HG02588 (cell line): ENCODE data around the gene ZNF555.
"Not testable (repeated sequence)": the region's sequence is repeated elsewhere in the genome, so short reads cannot be mapped to it uniquely, and the experiment has no call there.

ENCODE experiments used
- ATAC-seq: cut with Tn5 transposase; IDR thresholded peaks from one replicate; pipeline ENCODE4 v1.9.1; 2021; ENCODE audit warnings: mild to moderate bottlenecking, moderate library complexity; ENCODE audit not compliant: unreplicated experiment

The ZNF555 gene

GRCh38 chr19:2866495-2867024, 25.3 kb downstream of the ZNF555 start:
- no peak for ATAC-seq

GRCh38 chr19:2867025-2867991, 26.0 kb downstream of the ZNF555 start, which contains the start of gene ZNF556:
ZNF556 (plus strand) TSS chr19:2867335; CDS start chr19:2867422, 87 bp downstream.
- ATAC-seq, result no peak

GRCh38 chr19:2869618-2870017, 28.3 kb downstream of the ZNF555 start:
- no peak for ATAC-seq

GRCh38 chr19:2872175-2872574, 30.9 kb downstream of the ZNF555 start:
- ATAC-seq, result not testable (repeated sequence)

GRCh38 chr19:2877398-2878331, 36.4 kb downstream of the ZNF555 start:
- no peak for ATAC-seq

GRCh38 chr19:2883686-2884439, 42.6 kb downstream of the ZNF555 start:
- no peak for ATAC-seq

GRCh38 chr19:2885736-2886135, 44.5 kb downstream of the ZNF555 start:
- no peak for ATAC-seq

- no peak for ATAC-seq
Observed at GRCh38 chr19:2887391-2887914, 46.2 kb downstream of the ZNF555 start.

- no peak for ATAC-seq
Observed at GRCh38 chr19:2888731-2889224, 47.5 kb downstream of the ZNF555 start.

- ATAC-seq, result not testable (repeated sequence)
Observed at GRCh38 chr19:2890531-2890930, 49.3 kb downstream of the ZNF555 start.

- ATAC-seq, result no peak
Observed at GRCh38 chr19:2896694-2897093, 55.4 kb downstream of the ZNF555 start.

- peak; percentile 90 for ATAC-seq
Observed at GRCh38 chr19:2900296-2901252, 59.3 kb downstream of the ZNF555 start, which contains the start of gene ZNF57. ZNF57 (plus strand) TSS chr19:2900928; CDS start chr19:2901046, 118 bp downstream.

- ATAC-seq, result no peak
Observed at GRCh38 chr19:2902590-2903218, 61.4 kb downstream of the ZNF555 start.

GRCh38 chr19:2903326-2903725, 62.1 kb downstream of the ZNF555 start:
- not testable (repeated sequence) for ATAC-seq

- no peak for ATAC-seq
Observed at GRCh38 chr19:2905918-2906519, 64.7 kb downstream of the ZNF555 start.

- no peak for ATAC-seq
Observed at GRCh38 chr19:2906631-2907195, 65.4 kb downstream of the ZNF555 start.
